MG63 (cell line): ENCODE results near the gene LRMDA. TPM values are rescaled to one million over a fixed set of nuclear protein-coding genes. Genes with fewer than 3 reads are reported as not detected.
A peak's percentile ranks its signal among the peaks of the same experiment; 100 is the strongest.

ENCODE experiments used
- DNase-seq: peaks from one replicate; pipeline ENCODE4 v3.0.0-alpha.2; 2020
- H3K27me3 ChIP-seq: fragments of 250-450 bp; sonication (Bioruptor Pico); 2 replicates; pipeline ENCODE4 v1.5.1; 2020; ENCODE audit warnings: mild to moderate bottlenecking, moderate library complexity
- H3K36me3 ChIP-seq: fragments of 250-450 bp; sonication (Bioruptor Pico); 2 replicates; pipeline ENCODE4 v1.5.1; 2020; ENCODE audit warnings: mild to moderate bottlenecking, moderate library complexity
- H3K4me3 ChIP-seq: fragments of 250-450 bp; sonication (Bioruptor Pico); 2 replicates; pipeline ENCODE4 v1.5.1; 2020; ENCODE audit warnings: mild to moderate bottlenecking, moderate library complexity
- H3K9me3 ChIP-seq: fragments of 250-450 bp; sonication (Bioruptor Pico); 2 replicates; pipeline ENCODE4 v1.5.1; 2020; ENCODE audit warnings: mild to moderate bottlenecking, moderate library complexity
- total RNA-seq: library from RNA; depleted of rRNA; stranded (reverse); fragments of >200 nt; shearing (Covaris generic); gene quantifications from 2 replicates; pipeline ENCODE4 v1.2.3, GENCODE V29; 2014; ENCODE audit warnings: low replicate concordance

LRMDA gene
- total RNA-seq, 1 experiment from 2014 or later, result 1.3 TPM

- no peak for DNase-seq
- H3K36me3 ChIP-seq, result no peaks in the 10 kb centered on the region
- H3K4me3 ChIP-seq, result no peak overlapping the region
- no peaks in the 10 kb centered on the region for H3K27me3 ChIP-seq
- H3K9me3 ChIP-seq, result no peaks in the 10 kb centered on the region
These were observed 866.9 kb downstream of the LRMDA start for GRCh38 chr10:76298329-76298728.

GRCh38 chr10:76299501-76299900 is 868.1 kb downstream of the LRMDA start:
- no peak for DNase-seq
- H3K4me3 ChIP-seq, result no peak overlapping the region
- no peaks in the 10 kb centered on the region for H3K36me3 ChIP-seq
- no peaks in the 10 kb centered on the region for H3K27me3 ChIP-seq
- no peaks in the 10 kb centered on the region for H3K9me3 ChIP-seq

- no peaks in the 10 kb centered on the region for H3K27me3 ChIP-seq
- DNase-seq, result no peak
- no peak overlapping the region for H3K4me3 ChIP-seq
- no peaks in the 10 kb centered on the region for H3K36me3 ChIP-seq
- no peaks in the 10 kb centered on the region for H3K9me3 ChIP-seq
These were observed 869.8 kb downstream of the LRMDA start for GRCh38 chr10:76301211-76301610.

GRCh38 chr10:76301950-76302349 is 870.5 kb downstream of the LRMDA start:
- H3K9me3 ChIP-seq, result no peaks in the 10 kb centered on the region
- H3K36me3 ChIP-seq, result no peaks in the 10 kb centered on the region
- H3K4me3 ChIP-seq, result no peak overlapping the region
- no peaks in the 10 kb centered on the region for H3K27me3 ChIP-seq
- DNase-seq, result no peak

GRCh38 chr10:76302481-76302880 is 871.1 kb downstream of the LRMDA start:
- no peaks in the 10 kb centered on the region for H3K27me3 ChIP-seq
- H3K36me3 ChIP-seq, result no peaks in the 10 kb centered on the region
- no peak overlapping the region for H3K4me3 ChIP-seq
- no peaks in the 10 kb centered on the region for H3K9me3 ChIP-seq
- no peak for DNase-seq

- no peaks in the 10 kb centered on the region for H3K27me3 ChIP-seq
- H3K4me3 ChIP-seq, result no peak overlapping the region
- no peaks in the 10 kb centered on the region for H3K9me3 ChIP-seq
- no peak for DNase-seq
- no peaks in the 10 kb centered on the region for H3K36me3 ChIP-seq
These were observed 871.7 kb downstream of the LRMDA start for GRCh38 chr10:76302961-76303630.

- Histone ChIP-seq H3K9me3 (no peaks in the 10 kb centered on the region), H3K36me3 (no peaks in the 10 kb centered on the region), H3K27me3 (no peaks in the 10 kb centered on the region), H3K4me3 (no peak overlapping the region)
- peak; percentile 50 for DNase-seq
These were observed 872.4 kb downstream of the LRMDA start for GRCh38 chr10:76303682-76304316.

GRCh38 chr10:76305930-76306615 is 874.6 kb downstream of the LRMDA start:
- H3K27me3 ChIP-seq, result no peaks in the 10 kb centered on the region
- no peaks in the 10 kb centered on the region for H3K9me3 ChIP-seq
- no peak overlapping the region for H3K4me3 ChIP-seq
- no peaks in the 10 kb centered on the region for H3K36me3 ChIP-seq
- no peak for DNase-seq

GRCh38 chr10:76306856-76307255 is 875.4 kb downstream of the LRMDA start:
- no peak for DNase-seq
- Histone ChIP-seq H3K9me3 (no peaks in the 10 kb centered on the region), H3K36me3 (no peaks in the 10 kb centered on the region), H3K27me3 (no peaks in the 10 kb centered on the region), H3K4me3 (no peak overlapping the region)

GRCh38 chr10:76309070-76309469 is 877.6 kb downstream of the LRMDA start:
- Histone ChIP-seq H3K36me3 (no peaks in the 10 kb centered on the region), H3K9me3 (no peaks in the 10 kb centered on the region), H3K4me3 (no peak overlapping the region), H3K27me3 (no peaks in the 10 kb centered on the region)
- DNase-seq, result no peak

- no peak overlapping the region for H3K4me3 ChIP-seq
- no peaks in the 10 kb centered on the region for H3K9me3 ChIP-seq
- no peaks in the 10 kb centered on the region for H3K36me3 ChIP-seq
- no peak for DNase-seq
- no peaks in the 10 kb centered on the region for H3K27me3 ChIP-seq
These were observed 878.5 kb downstream of the LRMDA start for GRCh38 chr10:76309741-76310587.

- Histone ChIP-seq H3K9me3 (no peaks in the 10 kb centered on the region), H3K27me3 (no peaks in the 10 kb centered on the region), H3K36me3 (no peaks in the 10 kb centered on the region), H3K4me3 (no peak overlapping the region)
- DNase-seq, result no peak
These were observed 879.2 kb downstream of the LRMDA start for GRCh38 chr10:76310588-76311080.

- H3K27me3 ChIP-seq, result no peaks in the 10 kb centered on the region
- peaks cover 2% of the 10 kb centered on the region; the same call in 1 of the 2 replicates for H3K9me3 ChIP-seq
- no peak overlapping the region for H3K4me3 ChIP-seq
- DNase-seq, result peak; percentile 37
- no peaks in the 10 kb centered on the region for H3K36me3 ChIP-seq
These were observed 880.6 kb downstream of the LRMDA start for GRCh38 chr10:76311752-76312636.

- H3K4me3 ChIP-seq, result no peak overlapping the region
- H3K9me3 ChIP-seq, result peaks cover 12% of the 10 kb centered on the region; the same call in 1 of the 2 replicates
- H3K36me3 ChIP-seq, result no peaks in the 10 kb centered on the region
- no peaks in the 10 kb centered on the region for H3K27me3 ChIP-seq
- DNase-seq, result no peak
These were observed 883.8 kb downstream of the LRMDA start for GRCh38 chr10:76315240-76315639.

- H3K27me3 ChIP-seq, result no peaks in the 10 kb centered on the region
- H3K9me3 ChIP-seq, result peaks cover 12% of the 10 kb centered on the region; the same call in 1 of the 2 replicates
- H3K4me3 ChIP-seq, result no peak overlapping the region
- no peak for DNase-seq
- H3K36me3 ChIP-seq, result no peaks in the 10 kb centered on the region
These were observed 884.8 kb downstream of the LRMDA start for GRCh38 chr10:76316234-76316633.

GRCh38 chr10:76317078-76317477 is 885.7 kb downstream of the LRMDA start:
- peaks cover 12% of the 10 kb centered on the region; the same call in 1 of the 2 replicates for H3K9me3 ChIP-seq
- no peaks in the 10 kb centered on the region for H3K36me3 ChIP-seq
- DNase-seq, result no peak
- H3K4me3 ChIP-seq, result no peak overlapping the region
- no peaks in the 10 kb centered on the region for H3K27me3 ChIP-seq
